Activated CD4-positive, alpha-beta memory T cell treated with anti-CD3 and anti-CD28 coated beads for 36 hours (primary cell): Measurements from ENCODE around the gene CIAO2A. TPM values are rescaled to one million over a fixed set of nuclear protein-coding genes. Genes with fewer than 3 reads are reported as not detected.
A peak's percentile ranks its signal among the peaks of the same experiment; 100 is the strongest.
"Not testable (repeated sequence)": the region's sequence is repeated elsewhere in the genome, so short reads cannot be mapped to it uniquely, and the experiment has no call there.

Experiments
- CTCF ChIA-PET: fragments of 350-600 bp; sonication (Branson Sonifier 250); formaldehyde crosslinking; loops from one replicate; lab custom pipeline; 2021; ENCODE audit warnings: antibody characterized with exemption, inconsistent platforms; lab: Charles Lee
- POLR2A ChIA-PET: fragments of 350-600 bp; sonication (Branson Sonifier 250); formaldehyde crosslinking; loops from one replicate; lab custom pipeline; 2021; ENCODE audit warnings: antibody characterized with exemption; lab: Charles Lee
- DNase-seq: peaks from one replicate; pipeline ENCODE4 v3.0.0-alpha.2; 2020
- H3K27ac Mint-ChIP-seq: one replicate; pipeline ENCODE4 v1.8.0; 2021; ENCODE audit warnings: mixed read lengths
- H3K27me3 Mint-ChIP-seq: one replicate; pipeline ENCODE4 v1.8.0; 2021; ENCODE audit warnings: mixed read lengths
- H3K36me3 Mint-ChIP-seq: one replicate; pipeline ENCODE4 v1.8.0; 2021; ENCODE audit warnings: mixed read lengths
- H3K4me1 Mint-ChIP-seq: one replicate; pipeline ENCODE4 v1.8.0; 2021; ENCODE audit warnings: low read depth, mixed read lengths
- H3K4me3 Mint-ChIP-seq: one replicate; pipeline ENCODE4 v1.8.0; 2021; ENCODE audit warnings: mild to moderate bottlenecking, mixed read lengths
- H3K9me3 Mint-ChIP-seq: one replicate; pipeline ENCODE4 v1.8.0; 2021; ENCODE audit warnings: mixed read lengths
- intact Hi-C: fragments of 100-400 bp; cut with micrococcal nuclease; formaldehyde crosslinking; loops from one replicate; pipeline ENCODE4 v1.15.1; 2023
- total RNA-seq, 2 experiments: library from RNA; stranded (reverse); gene quantifications; one replicate each; pipeline ENCODE4 v1.2.3, GENCODE V29; 2021

The CIAO2A gene
- total RNA-seq, 2 experiments from 2014 or later, result 95.4 to 97.4 TPM

DNA sequence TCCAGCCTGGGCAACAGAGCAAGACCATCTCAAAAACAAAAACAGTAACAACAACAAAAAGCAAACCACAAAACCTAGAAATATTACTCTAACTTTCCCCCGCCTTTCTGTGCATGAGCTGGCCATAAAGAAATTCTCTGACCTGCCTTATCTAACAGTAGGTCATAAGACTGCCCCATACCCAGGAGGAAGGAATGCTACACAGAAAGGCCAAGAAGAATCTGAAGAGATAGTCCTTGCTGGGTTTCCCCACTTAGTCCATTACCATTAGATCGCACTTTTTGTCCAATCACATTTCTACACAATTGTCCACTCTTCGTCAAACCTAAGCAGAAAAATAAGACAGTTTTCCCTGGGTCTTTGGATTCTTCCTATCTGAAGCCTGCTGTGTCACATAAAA is 23.5 kb downstream of the CIAO2A start:
- ChIA-PET POLR2A (no interaction called here), CTCF (interaction anchor here (0.8 to 9.2 kb wide), 7 partner anchors 18 to 317 kb away, joined by 3 to 161 read pairs (median 5); partner anchors contain the start of gene DAPK2)
- H3K9me3 Mint-ChIP-seq, result no peaks in the 10 kb centered on the region
- no peak overlapping the region for H3K27ac Mint-ChIP-seq
- DNase-seq, result no peak
- H3K36me3 Mint-ChIP-seq, result peaks cover 6% of the 10 kb centered on the region
- intact Hi-C loops, result no loop called here
- no peak overlapping the region for H3K4me3 Mint-ChIP-seq
- no peaks in the 10 kb centered on the region for H3K27me3 Mint-ChIP-seq
- peaks cover 4% of the 10 kb centered on the region for H3K4me1 Mint-ChIP-seq

DNA sequence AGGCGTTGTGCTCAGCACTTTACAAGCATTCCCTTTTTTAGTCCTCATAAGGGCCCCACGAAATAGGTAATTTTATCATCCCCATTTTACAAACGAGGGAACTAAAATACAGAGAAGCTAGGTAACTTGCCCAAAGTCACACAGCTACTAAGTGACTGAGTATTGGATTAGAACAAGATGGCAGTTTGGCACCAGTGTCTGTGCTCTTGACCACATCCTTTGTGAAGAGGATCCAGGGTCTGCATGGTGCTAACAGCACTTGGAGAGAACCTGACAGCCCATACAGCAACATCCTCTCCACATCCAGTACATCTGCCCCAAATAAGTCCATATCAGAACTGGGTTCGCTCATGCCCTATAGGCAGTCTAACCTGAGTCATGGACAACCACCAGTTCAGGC is 25.5 kb downstream of the CIAO2A start:
- POLR2A ChIA-PET, result no interaction called here
- CTCF ChIA-PET, result interaction anchor here (0.6 to 9.2 kb wide), 36 partner anchors 8 to 601 kb away, joined by 3 to 161 read pairs (median 4); partner anchors contain the start of genes CIAO2A and DAPK2
- Mint-ChIP-seq H3K4me3 (no peak overlapping the region), H3K27ac (no peak overlapping the region), H3K36me3 (peaks cover 4% of the 10 kb centered on the region), H3K9me3 (no peaks in the 10 kb centered on the region), H3K27me3 (no peaks in the 10 kb centered on the region), H3K4me1 (peaks cover 4% of the 10 kb centered on the region)
- intact Hi-C loops, result loop anchor here (5.0 to 10.0 kb wide), 3 partner anchors 176 to 783 kb away; partner anchors contain the start of gene HERC1
- DNase-seq, result no peak

DNA sequence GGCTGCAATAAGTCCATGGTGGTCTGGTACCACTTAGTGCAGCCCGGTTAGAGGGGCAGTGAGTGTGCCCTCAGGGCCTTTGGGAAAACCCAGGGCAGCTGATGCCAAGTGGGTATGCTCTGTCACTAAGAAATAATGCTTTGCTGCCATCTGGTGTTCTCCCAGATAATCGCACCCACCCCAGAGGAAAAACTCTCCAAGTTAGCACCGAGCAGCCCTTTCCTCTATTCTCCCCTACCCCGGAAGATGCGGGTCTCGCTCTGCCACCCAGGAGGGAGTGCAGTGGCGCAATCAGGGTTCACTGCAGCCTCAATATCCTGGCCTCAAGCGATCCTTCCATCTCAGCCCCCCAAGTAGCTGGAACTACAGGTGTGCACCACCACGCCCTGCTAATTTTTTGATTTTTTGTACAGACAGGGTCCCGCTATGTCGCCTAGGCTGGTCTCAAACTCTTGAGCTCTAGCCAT is 26.0 kb downstream of the CIAO2A start:
- CTCF ChIA-PET, result interaction anchor here (0.5 to 9.2 kb wide), 41 partner anchors 9 to 1680 kb away, joined by 3 to 161 read pairs (median 4); partner anchors contain the start of genes CIAO2A and DAPK2
- H3K36me3 Mint-ChIP-seq, result peaks cover 4% of the 10 kb centered on the region
- peaks cover 4% of the 10 kb centered on the region for H3K4me1 Mint-ChIP-seq
- H3K27ac Mint-ChIP-seq, result peak overlapping the region; percentile 38
- POLR2A ChIA-PET, result interaction anchor here (0.9 kb wide), 1 partner anchor 174 kb away, joined by 3 read pairs; no protein-coding TSS in a partner anchor
- H3K4me3 Mint-ChIP-seq, result no peak overlapping the region
- no peaks in the 10 kb centered on the region for H3K27me3 Mint-ChIP-seq
- DNase-seq, result peak; percentile 73
- no peaks in the 10 kb centered on the region for H3K9me3 Mint-ChIP-seq
- intact Hi-C loops, result loop anchor here (1.0 to 10.0 kb wide), 5 partner anchors 175 to 783 kb away; partner anchors contain the start of gene HERC1

DNA sequence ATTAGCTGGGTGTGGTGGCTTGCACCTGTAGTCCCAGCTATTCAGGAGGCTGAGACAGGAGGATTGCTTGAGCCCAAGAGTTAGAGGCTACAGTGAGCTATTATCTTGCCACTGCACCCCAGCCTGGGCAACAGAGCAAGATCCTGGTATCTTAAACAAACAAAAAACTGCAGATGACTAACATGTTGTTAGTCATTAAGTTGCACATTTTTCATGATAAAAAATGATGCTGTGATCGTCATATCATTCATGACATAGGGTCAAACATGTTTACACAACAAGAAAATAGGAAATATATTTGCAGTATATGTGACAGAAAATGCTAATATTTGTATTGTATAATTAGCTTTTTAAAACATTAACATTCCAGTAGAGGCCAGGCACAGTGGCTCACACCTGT is 27.2 kb downstream of the CIAO2A start:
- Mint-ChIP-seq H3K4me1 (peaks cover 4% of the 10 kb centered on the region), H3K36me3 (no peaks in the 10 kb centered on the region), H3K4me3 (no peak overlapping the region), H3K27ac (no peak overlapping the region), H3K9me3 (no peaks in the 10 kb centered on the region), H3K27me3 (no peaks in the 10 kb centered on the region)
- CTCF ChIA-PET, result interaction anchor here (0.8 to 9.2 kb wide), 12 partner anchors 20 to 457 kb away, joined by 3 to 161 read pairs (median 7); partner anchors contain the start of gene DAPK2
- POLR2A ChIA-PET, result no interaction called here
- DNase-seq, result no peak
- intact Hi-C loops, result loop anchor here (5.0 to 10.0 kb wide), 3 partner anchors 174 to 782 kb away; partner anchors contain the start of gene HERC1

DNA sequence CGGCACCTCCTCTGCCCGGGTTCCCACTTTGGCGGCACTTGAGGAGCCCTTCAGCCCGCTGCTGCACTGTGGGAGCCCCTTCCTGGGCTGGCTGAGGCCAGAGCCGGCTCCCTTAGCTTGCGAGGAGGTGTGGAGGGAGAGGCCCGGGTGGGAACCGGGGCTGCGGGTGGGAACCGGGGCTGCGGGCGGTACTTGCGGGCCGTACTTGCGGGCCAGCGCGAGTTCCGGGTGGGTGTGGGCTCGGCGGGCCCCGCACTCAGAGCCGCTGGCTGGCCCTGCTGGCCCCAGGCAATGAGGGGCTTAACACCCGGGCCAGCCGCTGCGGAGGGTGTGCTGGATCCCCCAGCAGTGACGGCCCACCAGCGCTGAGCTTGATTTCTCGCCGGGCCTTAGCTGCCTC is 32.9 kb downstream of the CIAO2A start:
- no peak overlapping the region for H3K4me3 Mint-ChIP-seq
- CTCF ChIA-PET, result interaction anchor here (0.8 kb wide), 1 partner anchor 594 kb away, joined by 3 read pairs; no protein-coding TSS in a partner anchor
- no peaks in the 10 kb centered on the region for H3K36me3 Mint-ChIP-seq
- no peak overlapping the region for H3K27ac Mint-ChIP-seq
- intact Hi-C loops, result loop anchor here (10.0 kb wide), 1 partner anchor 776 kb away; no protein-coding TSS in a partner anchor
- no peaks in the 10 kb centered on the region for H3K9me3 Mint-ChIP-seq
- POLR2A ChIA-PET, result no interaction called here
- no peaks in the 10 kb centered on the region for H3K27me3 Mint-ChIP-seq
- no peak for DNase-seq
- H3K4me1 Mint-ChIP-seq, result no peaks in the 10 kb centered on the region

DNA sequence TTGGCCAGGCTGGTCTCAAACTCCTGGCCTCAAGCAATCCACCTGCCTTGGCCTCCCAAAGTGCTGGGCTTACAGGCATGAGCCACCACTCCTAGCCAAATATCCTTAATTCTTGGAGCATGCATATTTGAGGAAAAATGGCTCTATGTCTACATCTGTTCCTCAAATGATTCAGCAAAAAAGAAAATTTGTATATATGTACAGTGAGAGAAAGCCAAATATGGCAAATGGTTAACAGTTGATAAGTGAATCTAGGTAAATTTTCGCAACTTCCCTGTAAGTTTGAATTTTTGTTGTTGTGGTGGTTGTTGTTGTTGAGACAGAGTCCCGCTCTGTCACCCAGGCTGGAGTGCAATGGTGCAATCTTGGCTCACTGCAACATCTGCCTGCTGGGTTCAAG is 34.5 kb downstream of the CIAO2A start:
- POLR2A ChIA-PET, result not testable (repeated sequence)

DNA sequence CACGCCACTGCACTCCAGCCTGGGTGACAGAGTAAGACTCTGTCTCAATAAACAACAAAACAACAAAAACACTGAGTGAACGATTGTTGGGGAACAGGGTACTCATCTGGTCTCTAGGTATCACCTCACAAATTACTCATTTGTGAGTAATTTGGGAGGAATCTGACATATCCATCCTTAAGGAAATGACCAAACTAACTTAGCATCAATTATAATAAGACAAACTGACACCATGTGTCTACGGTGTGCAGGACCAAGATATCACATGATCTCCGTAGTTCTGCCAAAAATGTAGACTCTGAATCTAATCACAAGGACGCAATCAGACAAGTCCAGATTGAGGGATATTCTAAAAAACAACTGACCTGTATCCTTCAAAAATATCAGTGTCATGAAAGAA is 35.4 kb downstream of the CIAO2A start:
- no peaks in the 10 kb centered on the region for H3K4me1 Mint-ChIP-seq
- DNase-seq, result no peak
- H3K9me3 Mint-ChIP-seq, result no peaks in the 10 kb centered on the region
- H3K4me3 Mint-ChIP-seq, result no peak overlapping the region
- H3K27me3 Mint-ChIP-seq, result no peaks in the 10 kb centered on the region
- H3K36me3 Mint-ChIP-seq, result no peaks in the 10 kb centered on the region
- no peak overlapping the region for H3K27ac Mint-ChIP-seq
- ChIA-PET POLR2A (no interaction called here), CTCF (no interaction called here)
- intact Hi-C loops, result no loop called here

More for the DNA sequence above, 34.5 kb downstream of the CIAO2A start:
- H3K9me3 Mint-ChIP-seq, DNase-seq, H3K36me3 Mint-ChIP-seq, H3K27me3 Mint-ChIP-seq, intact Hi-C loops, H3K27ac Mint-ChIP-seq, H3K4me3 Mint-ChIP-seq, H3K4me1 Mint-ChIP-seq: not testable (repeated sequence)
- CTCF ChIA-PET, result interaction anchor here (0.9 kb wide), 1 partner anchor 406 kb away, joined by 3 read pairs; no protein-coding TSS in a partner anchor

DNA sequence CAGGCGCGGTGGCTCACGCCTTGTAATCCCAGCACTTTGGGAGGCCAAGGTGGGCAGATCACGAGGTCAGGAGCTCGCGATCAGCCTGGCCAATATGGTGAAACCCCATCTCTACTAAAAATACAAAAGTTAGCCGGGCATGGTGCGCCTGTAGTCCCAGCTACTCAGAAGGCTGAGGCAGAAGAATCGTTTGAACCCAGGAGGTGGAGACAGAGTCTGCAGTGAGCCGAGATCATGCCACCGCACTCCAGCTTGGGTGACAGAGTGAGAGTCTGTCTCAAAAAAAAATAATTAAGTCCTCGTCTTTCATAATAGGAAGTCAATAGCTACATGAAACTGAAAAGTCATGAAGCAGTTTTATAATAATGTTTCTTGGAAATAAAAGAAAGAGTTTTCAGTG is 40.0 kb downstream of the CIAO2A start:
- H3K9me3 Mint-ChIP-seq, H3K4me1 Mint-ChIP-seq, DNase-seq, POLR2A ChIA-PET, intact Hi-C loops, H3K27me3 Mint-ChIP-seq, H3K27ac Mint-ChIP-seq, CTCF ChIA-PET, H3K4me3 Mint-ChIP-seq, H3K36me3 Mint-ChIP-seq: not testable (repeated sequence)

DNA sequence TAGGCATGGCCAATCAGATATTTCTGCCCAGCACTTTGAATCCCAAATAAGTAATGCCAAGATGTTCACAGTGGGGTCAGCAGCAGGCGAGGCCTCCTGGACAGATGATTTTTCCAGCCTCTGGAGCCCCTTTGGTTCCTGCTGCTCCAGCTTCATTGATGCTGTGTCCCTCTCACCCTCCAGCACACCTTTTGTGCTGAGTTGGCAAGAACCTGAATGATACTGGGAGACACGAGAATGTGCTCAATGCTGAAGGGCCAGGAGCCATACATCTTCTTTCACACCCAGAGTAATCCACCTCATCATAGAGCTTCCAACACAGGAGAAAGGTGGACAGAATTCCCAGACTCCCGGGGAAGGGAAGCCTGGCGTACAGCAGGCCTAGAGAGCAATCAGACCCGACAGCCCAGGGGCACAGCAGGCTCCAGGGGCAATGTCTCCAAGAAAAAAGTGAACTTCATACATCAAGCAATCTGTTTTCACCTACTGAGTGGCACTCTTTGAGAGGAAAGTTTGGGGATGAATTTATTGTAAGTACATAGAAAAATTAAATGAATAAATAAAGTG is 40.6 kb downstream of the CIAO2A start:
- no peak overlapping the region for H3K27ac Mint-ChIP-seq
- POLR2A ChIA-PET, result no interaction called here
- CTCF ChIA-PET, result interaction anchor here (0.8 to 1.2 kb wide), 2 partner anchors 14 to 17 kb away, joined by 3 to 4 read pairs; no protein-coding TSS in a partner anchor
- no peaks in the 10 kb centered on the region for H3K9me3 Mint-ChIP-seq
- H3K4me3 Mint-ChIP-seq, result no peak overlapping the region
- intact Hi-C loops, result no loop called here
- H3K4me1 Mint-ChIP-seq, result no peaks in the 10 kb centered on the region
- H3K27me3 Mint-ChIP-seq, result peaks cover under 1% of the 10 kb centered on the region
- DNase-seq, result no peak
- H3K36me3 Mint-ChIP-seq, result no peaks in the 10 kb centered on the region

DNA sequence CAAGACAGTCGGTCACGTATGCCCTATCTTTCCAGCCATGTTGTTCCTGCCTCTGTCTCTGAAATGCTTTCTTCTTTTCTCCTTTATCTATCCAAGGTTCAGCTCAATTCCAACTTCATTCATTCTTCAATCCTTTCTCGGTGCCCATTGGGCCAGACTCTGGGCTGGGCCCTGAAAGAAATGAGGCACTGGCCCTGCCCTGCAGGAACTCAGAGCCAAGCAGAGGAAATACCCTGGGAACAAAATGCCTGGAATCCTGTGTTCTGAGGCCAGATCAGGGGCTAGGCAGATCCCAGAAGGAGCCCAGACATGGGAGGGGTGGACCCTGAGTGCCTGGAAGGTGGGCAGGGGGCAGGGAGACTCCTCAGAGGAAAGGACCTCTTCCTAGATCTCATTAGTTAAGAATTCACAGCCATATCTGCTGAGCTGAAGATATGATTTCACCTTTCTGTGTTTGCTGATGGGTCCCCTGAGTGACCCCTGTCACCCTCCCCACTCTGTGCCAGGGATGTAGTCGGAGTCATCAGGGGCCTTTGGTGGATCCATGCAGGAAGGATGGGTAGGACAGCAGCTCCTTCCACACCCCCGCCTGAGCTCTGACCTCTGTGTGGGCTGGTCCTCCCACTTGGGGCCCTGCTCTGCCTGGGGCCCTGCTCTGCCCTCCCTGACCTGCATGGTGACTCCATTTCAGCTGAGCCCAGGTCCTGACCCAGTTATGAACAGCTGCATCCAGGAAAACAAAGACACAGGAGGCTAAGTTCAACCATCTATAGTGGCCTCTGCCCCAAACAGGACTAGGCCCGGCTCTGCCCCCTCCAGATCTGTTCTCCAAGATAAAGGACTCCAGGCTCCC is 42.0 kb downstream of the CIAO2A start:
- CTCF ChIA-PET, result interaction anchor here (0.6 to 1.2 kb wide), 2 partner anchors 18 to 155 kb away, joined by 3 read pairs; no protein-coding TSS in a partner anchor

DNA sequence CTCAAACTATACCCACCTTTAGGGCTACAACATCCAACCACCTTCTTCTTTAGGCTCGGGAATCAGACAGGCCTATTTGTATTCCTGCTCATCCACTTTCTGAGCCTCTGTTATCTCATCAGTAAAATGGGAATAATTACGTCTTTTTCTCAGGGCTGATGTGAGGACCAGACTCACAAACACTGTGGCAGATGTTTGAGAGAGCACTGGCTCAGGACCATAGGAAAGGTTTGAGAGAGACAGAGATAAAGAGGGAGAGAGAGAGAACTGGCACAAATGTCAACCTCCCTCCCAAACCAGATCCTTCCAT is 42.6 kb downstream of the CIAO2A start:
- intact Hi-C loops, result no loop called here
- H3K4me1 Mint-ChIP-seq, result peaks cover 4% of the 10 kb centered on the region
- CTCF ChIA-PET, result interaction anchor here (0.6 kb wide), 1 partner anchor 155 kb away, joined by 3 read pairs; no protein-coding TSS in a partner anchor

More for the DNA sequence above, 42.0 kb downstream of the CIAO2A start:
- intact Hi-C loops, result no loop called here
- Mint-ChIP-seq H3K27ac (no peak overlapping the region), H3K4me1 (peaks cover 3% of the 10 kb centered on the region), H3K9me3 (no peaks in the 10 kb centered on the region), H3K36me3 (no peaks in the 10 kb centered on the region), H3K4me3 (no peak overlapping the region), H3K27me3 (peaks cover 12% of the 10 kb centered on the region)
- POLR2A ChIA-PET, result no interaction called here
- DNase-seq, result no peak

More for the DNA sequence above, 42.6 kb downstream of the CIAO2A start:
- DNase-seq, result no peak
- Mint-ChIP-seq H3K9me3 (no peaks in the 10 kb centered on the region), H3K27me3 (peaks cover 14% of the 10 kb centered on the region), H3K27ac (no peak overlapping the region), H3K36me3 (no peaks in the 10 kb centered on the region), H3K4me3 (no peak overlapping the region)
- POLR2A ChIA-PET, result no interaction called here
